Right hindlimb (tissue), 1 donor: ENCODE results near the gene FLOT2.
"Not testable (repeated sequence)": the region's sequence is repeated elsewhere in the genome, so short reads cannot be mapped to it uniquely, and the experiment has no call there.

Source experiments
- DNase-seq: peaks from one replicate; pipeline ENCODE4 v3.0.0-alpha.2; 2018

The FLOT2 gene

GRCh38 chr17:28895794-28896447, 1.6 kb downstream of the FLOT2 start:
- no peak for DNase-seq

DNA sequence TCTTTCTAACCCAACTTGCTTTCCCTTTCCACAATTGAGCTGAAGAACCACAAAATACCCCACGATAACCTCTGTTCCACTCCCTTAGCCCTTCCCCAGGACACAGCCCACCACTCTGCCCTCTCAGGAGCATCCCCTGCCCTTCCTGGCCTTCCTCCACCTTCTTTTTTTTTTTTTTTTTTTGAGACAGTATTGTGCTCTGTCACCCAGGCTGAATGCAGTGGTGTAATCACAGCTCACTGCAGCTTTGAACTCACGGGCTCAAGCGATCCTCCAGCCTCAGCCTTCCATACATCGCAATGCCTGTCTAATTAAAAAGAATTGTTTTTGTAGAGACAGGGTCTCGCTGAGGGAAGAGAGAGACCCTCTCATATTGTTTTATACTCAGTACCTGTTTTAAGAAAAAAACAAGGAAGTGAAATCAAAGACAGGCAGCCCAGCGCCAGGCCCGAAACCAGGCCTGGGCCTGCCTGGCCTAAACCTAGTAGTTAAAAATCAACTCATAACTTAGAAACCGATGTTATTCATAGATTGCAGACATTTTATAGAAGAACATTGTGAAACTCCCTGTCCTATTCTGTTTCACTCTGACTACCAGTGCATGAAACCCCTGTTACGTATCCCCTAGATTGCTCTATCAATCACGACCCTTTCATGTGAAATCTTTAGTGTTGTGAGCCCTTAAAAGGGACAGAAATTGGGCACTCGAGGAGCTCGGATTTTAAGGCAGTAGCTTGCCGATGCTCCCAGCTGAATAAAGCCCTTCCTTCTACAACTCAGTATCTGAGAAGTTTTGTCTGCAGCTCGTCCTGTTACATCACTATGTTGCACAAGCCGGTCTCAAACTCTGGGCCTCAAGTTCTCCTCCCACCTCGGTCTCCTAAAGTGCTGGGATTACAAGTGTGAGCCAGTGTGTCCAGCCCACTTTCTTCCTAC, 4.0 kb downstream of the FLOT2 start:
- not testable (repeated sequence) for DNase-seq

DNA sequence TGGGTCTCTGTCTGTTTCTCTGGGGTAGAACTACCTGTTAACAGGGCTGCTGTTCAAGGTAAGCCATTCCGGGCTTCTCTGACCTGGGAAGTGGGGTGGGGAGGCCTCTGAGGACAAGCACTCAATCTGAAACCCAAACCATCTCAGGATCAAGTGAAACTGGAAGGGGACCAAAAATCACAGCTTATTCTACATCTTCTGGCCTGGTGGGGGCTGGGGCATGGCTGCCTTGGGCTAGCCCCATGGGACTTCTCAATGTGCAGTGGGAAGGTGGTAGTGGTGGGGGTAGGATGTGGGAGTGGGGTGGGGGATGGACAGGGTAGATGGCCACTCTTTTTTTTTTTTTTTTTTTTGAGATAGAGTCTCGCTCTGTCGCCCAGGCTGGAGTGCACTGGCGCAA, 5.5 kb downstream of the FLOT2 start:
- no peak for DNase-seq

GRCh38 chr17:28891201-28891600, 6.3 kb downstream of the FLOT2 start:
- DNase-seq = no peak

GRCh38 chr17:28889996-28890395, 7.5 kb downstream of the FLOT2 start:
- DNase-seq = no peak

DNA sequence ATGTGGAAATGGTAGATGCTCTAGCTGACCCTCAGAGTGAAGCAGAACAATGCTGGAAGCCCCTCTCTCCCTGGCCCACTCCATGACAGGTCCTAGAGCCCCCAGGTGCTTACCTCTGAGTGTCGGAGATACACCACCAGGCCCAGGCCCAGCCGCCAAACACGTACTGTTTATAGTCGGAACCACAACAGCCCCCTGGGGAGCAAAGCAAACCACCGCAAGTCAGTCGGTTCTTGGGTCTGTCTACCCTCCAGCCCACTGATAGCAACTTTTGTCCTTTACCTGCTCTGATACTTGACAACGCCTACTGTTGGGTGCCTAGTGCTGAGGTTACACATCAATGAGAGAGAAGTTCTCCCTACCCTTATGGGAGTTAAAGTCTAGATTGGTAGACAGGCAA, 8.7 kb downstream of the FLOT2 start:
- DNase-seq = no peak

DNA sequence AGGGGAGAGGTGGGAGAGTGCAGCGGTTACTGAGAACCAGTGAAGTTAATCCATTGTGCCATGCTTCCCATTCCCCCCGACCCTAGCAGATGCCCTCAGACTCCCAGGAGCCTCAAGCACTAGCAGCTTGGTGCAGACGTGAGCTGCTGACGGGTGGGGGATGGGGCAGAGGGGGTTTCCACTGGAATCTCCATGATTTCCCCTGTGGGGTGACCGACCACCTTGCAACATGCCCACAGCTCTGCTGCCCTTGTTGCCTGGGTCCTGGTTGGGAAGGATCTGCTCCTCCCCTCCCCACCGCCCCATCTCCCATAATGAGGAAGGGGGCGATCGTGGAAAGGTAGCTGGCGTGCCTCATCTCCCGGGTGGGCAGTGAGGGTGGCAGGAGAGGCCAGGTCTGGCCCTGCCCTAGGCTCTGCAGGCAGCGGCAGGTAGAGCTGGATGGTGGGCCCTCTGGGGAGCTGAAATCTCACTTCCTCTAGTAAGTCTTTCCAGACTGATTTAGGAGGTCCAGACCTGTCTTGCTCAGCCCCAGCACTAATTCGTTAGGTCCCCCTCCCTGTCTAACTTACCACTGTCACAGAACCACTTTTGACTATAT, 9.6 kb downstream of the FLOT2 start:
- DNase-seq = no peak

DNA sequence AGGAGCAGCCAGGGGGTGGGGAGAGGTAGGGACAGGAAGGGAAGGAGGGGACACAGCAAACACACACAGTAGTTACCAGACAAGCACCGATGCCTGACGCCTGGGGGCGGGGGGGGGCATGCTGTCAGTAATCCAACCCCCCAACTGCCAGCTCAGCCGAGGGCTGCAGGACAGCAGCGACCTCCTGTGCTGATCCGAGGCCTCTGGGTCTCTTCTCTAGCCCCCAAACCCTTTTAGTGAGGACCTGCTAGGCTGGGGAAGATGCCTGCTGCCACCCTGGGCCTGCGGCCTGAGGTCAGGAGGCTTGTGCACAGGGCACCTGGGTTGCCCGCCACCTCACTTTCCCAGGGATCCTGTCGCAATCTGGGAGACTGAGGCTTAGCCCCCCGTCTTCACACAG, 11.6 kb downstream of the FLOT2 start:
- no peak for DNase-seq

DNA sequence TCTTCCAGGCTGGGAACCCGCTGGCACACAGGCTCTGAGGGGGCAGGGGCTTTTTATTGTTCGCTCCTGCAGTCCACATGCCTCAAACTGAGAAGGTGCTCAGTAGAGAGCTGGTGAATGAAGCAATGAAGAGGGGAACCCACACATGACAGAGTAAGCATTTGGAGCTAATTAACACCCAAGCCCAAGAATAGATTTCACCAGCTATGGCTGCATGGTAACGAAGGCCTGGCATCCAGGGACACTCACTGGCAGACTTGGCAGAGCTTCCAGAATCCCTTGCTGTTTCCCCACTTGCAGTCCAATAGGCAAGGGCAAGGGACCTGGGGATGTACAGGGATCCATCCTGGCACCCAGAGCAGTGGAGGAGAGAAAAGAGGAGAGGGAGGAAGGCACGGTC, 12.2 kb downstream of the FLOT2 start:
- no peak for DNase-seq

DNA sequence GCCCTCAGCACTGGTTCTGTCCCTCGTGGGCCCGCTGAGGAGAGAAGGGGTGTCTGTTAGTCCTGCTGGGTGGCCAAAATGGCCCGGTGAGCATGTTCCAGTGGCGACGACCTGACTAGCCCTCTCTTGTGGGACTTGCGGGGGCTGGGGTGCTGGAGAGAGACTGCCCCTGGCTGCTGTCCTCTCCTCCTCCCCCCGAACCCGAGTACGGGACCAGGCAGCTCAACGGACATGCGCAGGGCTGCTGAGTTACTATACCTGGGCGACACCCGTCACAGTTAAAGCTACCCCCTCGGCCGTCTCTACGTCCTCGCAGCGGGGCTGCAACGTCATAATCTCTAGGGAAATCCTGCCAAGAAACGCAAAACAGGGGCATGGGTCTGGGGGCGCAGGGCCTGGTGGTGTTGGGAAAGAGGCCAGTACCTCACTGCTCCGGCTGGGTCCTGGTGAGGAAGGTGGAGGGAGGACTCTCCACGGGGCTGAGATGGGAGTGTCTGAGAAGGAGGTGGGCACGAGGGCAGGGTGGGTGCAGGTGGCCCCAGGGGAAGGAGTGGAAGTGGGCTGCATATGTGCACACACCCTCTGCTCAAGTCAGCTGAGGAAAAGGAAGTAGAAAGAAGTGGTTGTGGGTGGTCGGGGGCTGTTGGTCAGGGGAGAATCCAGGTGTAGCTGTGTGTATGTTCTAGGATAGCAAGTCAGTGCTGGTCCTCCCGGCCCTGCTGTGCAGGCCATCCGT, 13.4 kb downstream of the FLOT2 start:
- DNase-seq = no peak

- DNase-seq = no peak
These were observed 15.2 kb downstream of the FLOT2 start for GRCh38 chr17:28882154-28882895.

DNA sequence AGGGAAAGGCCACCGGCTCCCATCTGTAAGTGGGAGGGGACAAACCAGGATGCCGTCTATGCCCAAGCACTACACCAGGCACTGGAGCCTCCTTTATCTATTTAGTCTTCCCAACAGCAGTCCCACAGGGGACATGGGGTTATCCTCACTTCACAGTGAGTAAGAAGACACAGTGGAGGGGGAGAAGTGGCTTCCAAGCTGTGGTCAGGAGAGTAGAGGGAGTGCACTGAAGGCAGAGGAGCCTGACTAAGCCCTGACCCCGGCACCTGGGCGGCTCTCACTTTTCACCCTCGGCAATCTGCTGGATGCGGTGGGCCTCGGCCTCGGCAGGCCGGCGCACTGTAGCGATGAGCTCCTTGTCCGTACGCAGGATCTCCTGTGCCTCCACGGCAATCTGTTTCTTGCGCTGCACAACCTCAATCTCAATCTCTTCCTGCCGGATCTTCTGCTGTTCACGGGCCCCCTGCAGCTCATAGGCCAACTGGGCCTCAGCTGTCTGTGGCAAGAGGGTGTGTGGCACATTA, 15.9 kb downstream of the FLOT2 start:
- DNase-seq = no peak

DNA sequence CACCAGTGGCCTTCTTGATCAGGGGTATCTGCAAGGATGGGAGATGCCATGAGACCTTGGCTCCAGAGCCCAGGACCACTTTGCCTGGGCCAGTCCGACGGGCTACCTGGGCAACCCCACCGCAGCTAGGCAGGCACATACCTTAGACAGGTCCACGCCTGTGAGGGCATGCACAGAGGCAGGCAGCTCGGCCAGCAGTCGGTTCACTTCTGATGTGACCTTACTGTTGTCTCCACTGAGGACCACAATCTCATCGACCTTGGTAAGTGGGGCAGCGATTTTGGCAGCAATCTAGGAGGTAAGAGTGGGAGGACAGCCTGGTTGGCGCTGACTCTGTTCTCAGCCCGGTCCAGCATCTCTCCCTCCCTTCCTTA, 17.0 kb downstream of the FLOT2 start:
- DNase-seq = no peak

GRCh38 chr17:28879886-28880571, 17.5 kb downstream of the FLOT2 start:
- DNase-seq = no peak

GRCh38 chr17:28878981-28879380, 18.6 kb downstream of the FLOT2 start:
- DNase-seq = no peak

DNA sequence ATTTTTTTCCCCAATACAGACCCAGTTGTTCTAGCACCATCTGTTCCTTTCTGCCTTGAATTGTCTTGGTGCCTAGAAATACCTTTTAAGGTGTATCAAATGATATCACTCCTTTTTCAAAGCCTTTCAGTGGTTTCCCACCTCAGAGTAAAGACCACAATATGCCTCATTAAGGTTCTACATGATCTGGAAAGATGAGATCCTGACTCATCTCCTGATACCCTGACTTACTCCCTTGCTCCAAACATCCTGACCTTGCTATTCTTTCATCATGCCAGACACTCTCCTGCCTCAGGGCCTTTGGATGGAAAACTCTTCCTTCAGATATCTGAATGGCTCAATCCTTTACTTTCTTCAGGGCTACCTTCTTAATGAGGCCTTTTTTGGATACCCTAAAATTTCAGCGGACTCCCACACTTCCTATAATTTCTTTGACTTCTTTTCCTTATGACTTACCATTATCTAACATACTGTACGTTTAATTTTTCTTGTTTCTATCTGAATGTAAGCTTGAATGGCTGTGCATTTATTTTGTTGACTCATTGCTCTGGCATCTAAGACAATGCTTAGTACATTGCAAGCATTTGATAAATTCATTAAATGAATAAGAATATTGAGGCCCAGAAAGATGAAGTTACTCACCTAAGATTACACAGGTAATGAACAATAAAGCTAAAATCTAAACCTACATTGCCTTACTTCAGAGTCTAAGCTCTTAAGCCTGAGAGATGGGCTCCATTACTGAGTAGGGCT, 19.2 kb downstream of the FLOT2 start:
- no peak for DNase-seq

- DNase-seq = not testable (repeated sequence)
These were observed 20.3 kb downstream of the FLOT2 start for GRCh38 chr17:28877150-28877711.

GRCh38 chr17:28875848-28876550, 21.5 kb downstream of the FLOT2 start:
- no peak for DNase-seq

DNA sequence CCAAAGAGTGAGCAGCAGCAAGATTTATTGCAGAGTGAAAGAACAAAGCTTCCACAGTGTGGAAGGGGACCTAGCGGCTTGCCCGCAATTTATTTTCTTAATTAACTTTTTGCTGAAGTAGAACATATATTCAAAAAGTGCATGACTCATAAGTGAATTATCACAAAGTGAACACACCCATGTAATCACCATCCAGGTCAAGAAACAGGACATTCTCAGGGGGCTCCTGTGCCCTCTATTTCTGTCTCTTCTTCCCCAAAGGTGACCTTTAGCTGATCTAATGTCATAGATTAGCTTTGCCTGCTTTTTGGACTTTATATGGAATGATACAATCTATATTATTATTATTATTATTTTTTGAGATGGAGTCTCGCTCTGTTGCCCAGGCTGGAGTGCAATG, 22.8 kb downstream of the FLOT2 start:
- DNase-seq = no peak

DNA sequence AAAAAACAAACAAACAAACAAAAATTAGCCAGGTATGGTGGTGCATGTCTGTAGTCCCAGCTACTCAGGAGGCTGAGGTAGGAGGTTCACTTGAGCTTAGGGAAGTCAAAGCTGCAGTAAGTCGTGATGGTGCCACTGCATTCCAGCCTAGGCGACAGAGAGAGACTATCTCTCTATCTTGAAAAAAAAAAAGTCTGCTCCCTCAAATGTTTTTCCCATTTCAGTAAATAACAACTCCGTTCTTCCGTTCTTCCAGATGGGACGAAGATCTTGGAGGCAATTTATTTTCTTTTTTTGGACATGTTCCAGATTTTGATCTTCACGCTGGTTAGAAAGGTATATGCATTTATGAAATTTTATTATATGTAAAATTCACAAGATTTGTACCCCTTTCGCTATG, 23.7 kb downstream of the FLOT2 start:
- no peak for DNase-seq
